ENCODE measurements around the gene BLTP2. TPM values are rescaled to one million over a fixed set of nuclear protein-coding genes. Genes with fewer than 3 reads are reported as not detected.
"Not testable (repeated sequence)": the region's sequence is repeated elsewhere in the genome, so short reads cannot be mapped to it uniquely, and the experiment has no call there.

BLTP2 gene
- total RNA-seq, 4 donors from 2014 or later: 71.6 to 93.4 (median 81.0) TPM

DNA sequence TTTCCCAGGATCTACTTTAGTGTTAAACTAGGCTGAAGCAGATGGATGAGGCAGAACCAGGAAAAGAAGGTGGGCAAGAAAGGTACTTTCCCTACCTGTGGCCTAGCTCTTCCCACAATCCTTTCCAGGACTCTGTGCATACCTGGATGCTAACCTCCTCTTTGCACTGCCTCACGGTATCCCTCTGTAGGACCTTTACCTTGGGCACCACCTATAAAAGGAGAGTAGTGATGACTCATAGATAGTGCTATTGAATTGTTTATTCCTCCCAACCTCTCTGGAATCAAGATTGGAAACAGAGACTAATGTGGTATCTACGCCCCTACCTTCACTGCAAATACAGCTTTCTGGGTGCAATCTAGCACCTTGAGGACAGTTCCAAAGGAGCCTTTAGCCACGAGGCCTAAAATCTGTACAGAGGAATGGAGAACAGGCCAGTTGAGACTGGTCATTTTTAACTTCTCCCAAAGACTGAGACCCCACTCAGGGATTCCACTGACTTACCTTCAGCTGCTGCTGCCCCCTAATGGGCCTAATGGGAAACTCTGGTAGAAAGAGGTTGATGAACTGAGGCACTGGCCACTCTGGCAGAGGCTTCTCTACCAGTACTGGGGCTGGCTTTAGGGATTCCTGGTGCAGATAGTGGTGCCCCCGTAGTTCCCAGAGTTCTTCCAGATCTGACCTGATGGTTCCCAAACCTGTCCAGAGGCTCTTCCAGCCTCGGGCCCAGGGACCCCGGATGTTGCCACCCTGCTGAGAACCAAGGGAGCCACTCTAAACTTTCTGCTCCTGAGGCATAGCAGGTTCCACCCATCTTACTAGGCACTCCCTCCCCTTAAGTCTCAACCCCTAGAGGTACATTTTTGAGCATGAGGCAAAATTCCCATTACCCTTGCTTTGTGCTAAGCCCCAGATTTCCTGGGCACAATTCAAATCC is 31.8 kb downstream of the BLTP2 start:
- TF ChIP-seq POLR2A (IDR thresholded peaks at IDR 0.05): no peak
- TF ChIP-seq, protein P1, sequence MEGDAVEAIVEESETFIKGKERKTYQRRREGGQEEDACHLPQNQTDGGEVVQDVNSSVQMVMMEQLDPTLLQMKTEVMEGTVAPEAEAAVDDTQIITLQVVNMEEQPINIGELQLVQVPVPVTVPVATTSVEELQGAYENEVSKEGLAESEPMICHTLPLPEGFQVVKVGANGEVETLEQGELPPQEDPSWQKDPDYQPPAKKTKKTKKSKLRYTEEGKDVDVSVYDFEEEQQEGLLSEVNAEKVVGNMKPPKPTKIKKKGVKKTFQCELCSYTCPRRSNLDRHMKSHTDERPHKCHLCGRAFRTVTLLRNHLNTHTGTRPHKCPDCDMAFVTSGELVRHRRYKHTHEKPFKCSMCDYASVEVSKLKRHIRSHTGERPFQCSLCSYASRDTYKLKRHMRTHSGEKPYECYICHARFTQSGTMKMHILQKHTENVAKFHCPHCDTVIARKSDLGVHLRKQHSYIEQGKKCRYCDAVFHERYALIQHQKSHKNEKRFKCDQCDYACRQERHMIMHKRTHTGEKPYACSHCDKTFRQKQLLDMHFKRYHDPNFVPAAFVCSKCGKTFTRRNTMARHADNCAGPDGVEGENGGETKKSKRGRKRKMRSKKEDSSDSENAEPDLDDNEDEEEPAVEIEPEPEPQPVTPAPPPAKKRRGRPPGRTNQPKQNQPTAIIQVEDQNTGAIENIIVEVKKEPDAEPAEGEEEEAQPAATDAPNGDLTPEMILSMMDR (IDR thresholded peaks at IDR 0.05 in 4 of 5, conservative IDR thresholded peaks at IDR 0.05 in 1 of 5): peak in 4 of 5 experiments; percentile 33 to 60 (median 40)
- intact Hi-C loops (cut with DNase I; ENCODE audit: low total_unique reads) (loop anchor here (1.0 to 10.0 kb wide), 2 partner anchors 119 to 378 kb away; no protein-coding TSS in a partner anchor), in situ Hi-C loops (cut with MboI; ENCODE audit: low sequenced_read_pairs in 4 of 4) (loop anchor here in 1 of 4 donors (10.0 kb wide), 1 partner anchor 118 kb away; no protein-coding TSS in a partner anchor)
- ATAC-seq (no peak), DNase-seq (no peak)
- Histone ChIP-seq H3K9me3 (no peaks in the 10 kb centered on the region), H3K4me3 (no peak overlapping the region), H3K27me3 (no peaks in the 10 kb centered on the region), H3K4me1 (no peaks in the 10 kb centered on the region), H3K36me3 (peaks cover 0 to 67% of the 10 kb centered on the region in 2 donors), H3K27ac (no peak overlapping the region)

DNA sequence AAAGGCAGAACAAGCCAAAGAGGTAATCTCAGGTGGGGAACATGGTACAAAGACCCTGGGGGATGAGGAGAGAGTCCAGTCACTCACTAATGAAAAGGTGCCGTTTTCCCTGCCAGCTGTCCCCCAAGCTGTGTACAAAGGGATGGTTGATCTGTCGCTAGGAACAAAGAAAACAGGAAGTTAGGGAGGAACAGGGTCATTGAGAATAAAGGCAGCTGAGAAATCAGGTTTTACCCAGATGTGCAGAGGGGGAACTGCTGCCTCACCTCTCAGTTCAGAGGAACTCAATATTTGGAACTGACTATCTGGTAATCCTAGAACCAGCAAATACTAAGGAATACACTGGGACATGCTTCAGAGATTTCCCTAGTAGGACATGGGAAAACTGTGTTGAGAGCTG is 32.4 kb downstream of the BLTP2 start:
- Histone ChIP-seq H3K4me3 (no peak overlapping the region), H3K36me3 (peaks cover 0 to 61% of the 10 kb centered on the region in 2 donors), H3K27ac (no peak overlapping the region), H3K4me1 (no peaks in the 10 kb centered on the region), H3K9me3 (no peaks in the 10 kb centered on the region), H3K27me3 (no peaks in the 10 kb centered on the region)
- no peak for TF ChIP-seq POLR2A (IDR thresholded peaks at IDR 0.05)
- TF ChIP-seq, protein P1 (IDR thresholded peaks at IDR 0.05 in 4 of 5, conservative IDR thresholded peaks at IDR 0.05 in 1 of 5): no peak
- DNase-seq: no peak
- in situ Hi-C loops (cut with MboI; ENCODE audit: low sequenced_read_pairs in 4 of 4) (loop anchor here in 1 of 4 donors (10.0 kb wide), 1 partner anchor 118 kb away; no protein-coding TSS in a partner anchor), intact Hi-C loops (cut with DNase I; ENCODE audit: low total_unique reads) (loop anchor here (10.0 kb wide), 1 partner anchor 378 kb away; no protein-coding TSS in a partner anchor)
- no peak for ATAC-seq

DNA sequence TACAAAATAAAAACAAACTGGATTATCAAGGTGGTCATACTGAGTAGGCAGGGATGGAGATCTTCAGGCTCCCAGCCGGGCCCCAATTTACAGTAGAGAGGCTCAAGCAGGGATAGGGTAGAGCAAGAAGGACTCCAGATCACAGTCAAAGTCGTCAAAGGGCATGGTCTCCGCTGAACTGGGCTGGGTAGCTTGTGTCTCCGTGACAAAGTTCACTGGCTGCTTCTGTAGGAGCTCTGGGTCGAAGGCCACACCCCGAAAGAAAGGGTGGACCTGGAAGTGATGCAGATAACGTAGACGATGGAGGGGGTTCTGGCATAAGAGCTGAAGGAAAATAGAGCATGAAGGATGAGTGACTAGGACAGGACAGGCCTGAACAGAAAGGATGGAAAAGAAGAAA is 34.6 kb downstream of the BLTP2 start:
- in situ Hi-C loops (cut with MboI; ENCODE audit: low sequenced_read_pairs in 4 of 4): loop anchor here in 1 of 4 donors (10.0 kb wide), 1 partner anchor 116 kb away; no protein-coding TSS in a partner anchor

DNA sequence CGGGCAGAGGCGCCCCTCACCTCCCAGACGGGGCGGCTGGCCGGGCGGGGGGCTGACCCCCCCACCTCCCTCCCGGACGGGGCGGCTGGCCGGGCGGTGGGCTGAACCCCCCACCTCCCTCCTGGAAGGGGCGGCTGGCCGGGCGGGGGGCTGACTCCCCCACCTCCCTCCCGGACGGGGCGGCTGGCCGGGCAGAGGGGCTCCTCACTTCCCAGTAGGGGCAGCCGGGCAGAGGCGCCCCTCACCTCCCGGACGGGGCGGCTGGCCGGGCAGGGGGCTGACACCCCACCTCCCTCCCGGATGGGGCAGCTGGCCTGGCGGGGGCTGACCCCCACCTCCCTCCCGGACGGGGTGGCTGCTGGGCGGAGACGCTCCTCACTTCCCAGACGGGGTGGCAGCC is 40.9 kb downstream of the BLTP2 start:
- ATAC-seq; H3K4me1 ChIP-seq; DNase-seq; H3K36me3 ChIP-seq; intact Hi-C loops (cut with DNase I; ENCODE audit: low total_unique reads); in situ Hi-C loops (cut with MboI; ENCODE audit: low sequenced_read_pairs in 4 of 4); H3K27me3 ChIP-seq; H3K9me3 ChIP-seq; H3K27ac ChIP-seq; H3K4me3 ChIP-seq: not testable (repeated sequence)

More for the DNA sequence above, 34.6 kb downstream of the BLTP2 start:
- intact Hi-C loops (cut with DNase I; ENCODE audit: low total_unique reads): loop anchor here (10.0 kb wide), 1 partner anchor 376 kb away; no protein-coding TSS in a partner anchor
- Histone ChIP-seq H3K27ac (no peak overlapping the region), H3K9me3 (no peaks in the 10 kb centered on the region), H3K4me1 (no peaks in the 10 kb centered on the region), H3K36me3 (peaks cover 0 to 39% of the 10 kb centered on the region in 2 donors), H3K4me3 (no peak overlapping the region), H3K27me3 (no peaks in the 10 kb centered on the region)
- no peak for ATAC-seq
- no peak for TF ChIP-seq POLR2A (IDR thresholded peaks at IDR 0.05)
- TF ChIP-seq, protein P1 (IDR thresholded peaks at IDR 0.05 in 4 of 5, conservative IDR thresholded peaks at IDR 0.05 in 1 of 5): no peak
- DNase-seq: no peak

All from gastrocnemius medialis (tissue), 4 donors.